ENCODE results near the gene SLC22A24.
"Not testable (repeated sequence)": the region's sequence is repeated elsewhere in the genome, so short reads cannot be mapped to it uniquely, and the experiment has no call there.

SLC22A24 gene, protein sequence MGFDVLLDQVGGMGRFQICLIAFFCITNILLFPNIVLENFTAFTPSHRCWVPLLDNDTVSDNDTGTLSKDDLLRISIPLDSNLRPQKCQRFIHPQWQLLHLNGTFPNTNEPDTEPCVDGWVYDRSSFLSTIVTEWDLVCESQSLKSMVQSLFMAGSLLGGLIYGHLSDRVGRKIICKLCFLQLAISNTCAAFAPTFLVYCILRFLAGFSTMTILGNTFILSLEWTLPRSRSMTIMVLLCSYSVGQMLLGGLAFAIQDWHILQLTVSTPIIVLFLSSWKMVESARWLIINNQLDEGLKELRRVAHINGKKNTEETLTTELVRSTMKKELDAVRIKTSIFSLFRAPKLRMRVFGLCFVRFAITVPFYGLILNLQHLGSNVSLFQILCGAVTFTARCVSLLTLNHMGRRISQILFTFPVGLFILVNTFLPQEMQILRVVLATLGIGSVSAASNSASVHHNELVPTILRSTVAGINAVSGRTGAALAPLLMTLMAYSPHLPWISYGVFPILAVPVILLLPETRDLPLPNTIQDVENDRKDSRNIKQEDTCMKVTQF

DNA sequence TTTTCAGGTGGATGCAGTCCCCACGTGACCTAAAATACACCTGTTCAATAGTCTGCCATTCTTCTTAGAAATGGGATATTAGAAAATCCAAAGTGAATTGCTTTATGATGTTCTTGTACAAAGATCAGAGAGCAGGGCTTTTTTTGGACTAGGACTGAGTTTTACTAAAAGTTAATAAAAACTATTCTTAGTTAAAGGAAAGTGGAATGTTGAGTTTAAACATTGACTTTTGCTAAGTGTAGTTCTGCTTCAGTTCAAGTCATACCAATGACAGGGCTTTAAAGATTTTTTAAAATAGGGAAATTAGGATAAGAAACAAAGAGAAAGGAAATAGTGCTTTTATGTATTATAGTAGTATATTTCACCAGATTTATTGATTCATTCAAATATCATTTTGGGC, at the start of gene SLC22A24:
Gene SLC22A24, minus strand, starts transcription at position 101 of the 400 bp plus-strand sequence. CDS start 442 bp downstream, outside the sequence.
- no peak for DNase-seq

DNA sequence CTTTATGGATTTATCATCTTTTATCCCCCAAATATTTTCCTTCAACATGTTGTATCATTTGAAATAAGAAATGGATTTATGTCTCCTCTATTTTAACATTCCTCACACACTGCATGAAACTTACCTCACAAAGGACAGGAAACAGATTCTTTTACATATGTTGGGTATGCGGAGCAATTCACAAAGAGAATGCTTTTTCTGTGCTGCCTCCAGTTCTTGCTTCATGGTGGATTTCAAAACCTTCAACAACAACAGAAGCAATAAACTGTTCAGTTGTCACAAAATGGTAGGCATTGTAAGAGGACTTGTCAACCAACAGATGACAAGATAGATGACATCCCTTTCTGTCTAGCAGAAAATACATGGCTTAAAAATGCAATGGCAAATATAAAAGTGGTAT, 36.5 kb upstream of the SLC22A24 start:
- DNase-seq, result no peak

DNA sequence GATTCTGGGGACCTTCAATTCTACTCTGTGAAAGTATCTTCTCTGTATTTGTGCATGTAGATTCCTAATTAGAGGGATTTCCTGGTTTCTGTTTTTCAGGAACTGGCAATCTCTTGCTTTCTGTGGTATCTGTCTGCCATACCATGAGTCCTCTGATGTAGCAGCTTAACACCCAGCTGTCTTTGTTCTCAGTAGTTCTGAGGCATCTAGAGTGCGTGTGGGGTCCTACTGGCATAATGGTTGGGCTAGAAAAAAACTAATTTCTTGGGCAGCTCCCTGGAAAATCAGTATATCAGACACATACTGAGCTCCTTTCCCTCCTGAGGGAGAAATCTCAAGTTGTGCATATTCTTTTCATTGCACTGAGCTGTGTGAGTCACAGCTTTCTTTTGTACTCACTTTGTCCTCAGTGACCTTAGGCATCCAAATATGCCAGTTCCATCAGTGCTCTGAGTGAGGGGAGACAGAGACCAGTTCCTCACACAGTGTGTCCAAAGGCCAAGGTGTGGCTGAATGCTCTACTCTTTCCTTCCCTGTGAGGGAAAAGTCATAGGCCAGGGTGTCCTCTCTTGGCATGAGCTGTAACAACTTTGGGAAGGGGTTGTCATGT, 35.5 kb upstream of the SLC22A24 start:
- no peak for DNase-seq

DNA sequence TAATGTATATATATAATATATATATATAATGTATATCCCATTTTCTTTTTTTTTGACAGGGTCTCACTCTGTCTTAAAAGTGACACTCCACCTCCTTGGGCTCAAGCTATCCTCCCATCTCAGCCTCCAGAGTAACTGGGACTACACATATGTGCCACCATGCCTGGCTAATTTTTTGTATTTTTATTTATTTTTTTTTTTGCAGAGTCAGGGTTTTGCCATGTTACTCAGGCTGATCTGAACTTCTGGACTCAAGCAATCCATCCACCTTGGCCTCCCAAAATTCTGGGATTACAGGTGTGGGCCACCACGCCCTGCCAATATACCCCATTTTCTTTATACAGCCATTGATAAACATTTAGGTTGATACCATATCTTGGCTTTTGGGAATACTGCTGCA, 33.9 kb upstream of the SLC22A24 start:
- DNase-seq, result no peak

DNA sequence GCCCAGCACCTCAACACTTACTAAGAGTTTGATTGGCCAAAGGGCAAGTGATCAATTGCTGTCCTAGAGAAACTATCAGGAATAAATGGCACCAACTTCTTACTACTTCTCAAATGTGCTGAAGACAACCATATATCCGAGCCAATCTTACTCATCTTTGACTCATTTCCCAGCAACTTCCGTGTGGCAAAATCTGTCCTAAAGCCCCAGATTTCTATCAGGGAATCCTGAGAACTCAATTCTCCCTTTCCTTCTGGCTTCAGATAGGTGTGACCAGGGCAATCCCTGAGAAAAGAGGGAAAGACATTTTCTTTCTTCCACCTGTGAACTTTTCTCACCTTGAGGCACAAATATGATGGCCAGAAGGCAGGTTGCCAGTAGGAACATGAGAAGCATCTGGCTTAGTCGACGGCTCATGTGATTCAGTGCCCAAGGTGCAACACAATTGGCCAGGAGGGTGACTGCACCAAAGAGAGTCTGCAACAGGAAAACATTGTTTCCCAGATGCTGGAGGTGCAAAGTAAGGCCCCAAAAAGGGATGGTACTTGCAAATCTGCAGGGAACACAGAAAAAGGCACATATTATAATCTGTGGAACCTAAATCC, 21.8 kb upstream of the SLC22A24 start:
- no peak for DNase-seq

DNA sequence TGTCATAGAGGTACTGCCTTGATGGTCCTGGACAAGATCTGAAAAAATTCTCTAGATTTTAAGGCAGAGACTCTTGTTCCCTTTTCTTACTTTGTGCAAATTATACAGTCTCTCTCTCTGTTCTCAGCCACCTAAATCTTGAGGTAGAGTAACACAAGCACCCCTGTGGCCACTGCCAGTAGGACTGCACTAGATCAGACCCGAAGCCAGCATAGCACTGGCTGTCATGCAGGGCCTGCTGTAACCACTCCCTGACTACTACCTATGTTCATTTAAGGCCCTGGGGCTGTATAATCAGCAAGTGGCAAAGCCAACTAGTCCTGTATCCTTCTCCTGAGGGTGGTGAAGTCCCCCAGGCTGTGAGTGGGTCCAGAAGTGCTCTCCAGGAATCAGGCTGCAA, 11.8 kb upstream of the SLC22A24 start:
- no peak for DNase-seq

DNA sequence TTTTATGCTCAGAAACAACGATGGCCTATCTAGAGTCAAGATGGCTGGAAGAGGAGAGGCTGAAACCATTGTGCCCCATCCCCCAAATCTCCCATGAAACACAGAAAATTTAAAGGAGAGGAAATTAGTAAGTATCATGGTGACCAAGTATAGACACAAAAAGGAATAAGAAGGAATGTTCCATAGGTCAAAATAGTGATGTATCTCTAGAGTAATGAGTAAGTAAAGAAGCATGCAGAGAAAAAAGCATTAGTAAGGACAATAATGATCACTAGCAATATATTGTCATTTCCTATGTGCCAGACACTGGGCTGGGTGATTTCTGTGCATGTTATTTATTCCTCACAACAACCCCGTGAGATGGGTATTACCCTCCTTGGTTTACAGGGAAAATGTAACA, 2.6 kb upstream of the SLC22A24 start:
- no peak for DNase-seq

DNA sequence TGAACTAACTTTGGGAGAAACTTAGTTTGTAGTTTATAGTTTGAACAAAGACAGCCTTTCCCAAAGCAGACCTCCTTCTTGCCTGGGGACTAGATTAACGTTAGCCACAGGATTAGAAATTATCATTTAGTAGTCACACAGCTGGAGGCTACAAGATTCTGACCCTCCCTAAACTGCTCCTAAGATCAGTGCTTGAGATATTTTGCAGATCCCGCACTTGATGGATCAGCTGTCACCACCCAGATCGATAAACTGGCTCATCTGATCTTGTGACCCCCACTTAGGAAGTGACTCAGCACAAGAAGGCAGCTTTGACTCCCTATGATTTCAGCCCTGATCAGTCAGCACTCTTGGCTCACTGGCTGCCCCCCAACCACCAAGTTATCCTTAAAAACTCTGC, 1.6 kb downstream of the SLC22A24 start:
- no peak for DNase-seq

DNA sequence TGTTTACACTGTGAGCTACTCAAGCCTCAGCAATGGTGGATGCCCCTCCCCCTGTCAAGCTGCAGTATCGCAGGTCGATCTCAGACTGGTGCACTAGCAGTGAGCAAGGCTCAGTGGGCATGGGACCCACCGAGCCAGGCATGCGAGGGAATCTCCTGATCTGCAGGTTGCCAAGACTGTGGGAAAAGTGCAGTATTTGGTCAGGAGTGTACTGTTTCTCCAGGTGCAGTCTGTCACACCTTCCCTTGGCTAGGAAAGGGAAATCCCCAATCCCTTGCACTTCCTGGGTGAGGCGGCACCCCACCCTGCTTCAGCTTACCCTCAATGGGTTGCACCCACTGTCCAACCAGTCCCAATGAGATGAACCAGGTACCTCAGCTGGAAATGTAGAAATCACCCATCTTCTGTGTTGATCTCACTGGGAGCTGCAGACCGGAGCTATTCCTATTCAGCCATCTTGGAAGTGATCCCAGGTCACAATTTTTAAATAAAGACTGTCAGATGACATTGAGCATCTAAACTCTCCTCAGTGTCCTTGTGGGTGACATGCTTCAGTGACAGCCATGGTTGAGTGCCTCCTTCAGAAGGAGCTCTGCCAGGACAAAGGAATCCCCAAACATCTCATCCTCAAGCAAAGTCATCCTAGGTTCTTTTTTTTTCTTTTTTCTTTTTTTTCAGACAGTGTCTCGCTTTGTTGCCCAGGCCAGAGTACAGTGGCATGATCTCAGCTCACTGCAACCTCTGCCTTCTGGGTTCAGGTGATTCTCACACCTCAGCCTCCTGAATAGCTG, 10.8 kb downstream of the SLC22A24 start:
- no peak for DNase-seq

DNA sequence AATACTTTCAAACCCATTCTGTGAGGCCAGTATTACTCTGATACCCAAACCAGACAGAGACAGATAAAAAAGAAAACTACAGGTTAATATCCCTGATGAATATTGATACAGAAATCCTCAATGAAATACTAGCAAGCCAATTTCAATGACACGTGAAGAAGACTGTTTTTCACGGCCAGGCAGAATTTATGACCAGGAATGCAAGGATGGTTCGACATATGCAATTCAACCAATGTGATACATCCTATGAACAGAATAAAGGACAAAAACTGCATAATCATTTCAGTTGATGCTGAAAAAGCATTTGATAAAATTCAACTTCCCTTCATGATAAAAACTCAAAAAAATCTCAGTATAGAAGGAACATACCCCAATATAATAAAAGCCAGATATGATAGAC, 44.5 kb downstream of the SLC22A24 start:
- DNase-seq, result no peak

DNA sequence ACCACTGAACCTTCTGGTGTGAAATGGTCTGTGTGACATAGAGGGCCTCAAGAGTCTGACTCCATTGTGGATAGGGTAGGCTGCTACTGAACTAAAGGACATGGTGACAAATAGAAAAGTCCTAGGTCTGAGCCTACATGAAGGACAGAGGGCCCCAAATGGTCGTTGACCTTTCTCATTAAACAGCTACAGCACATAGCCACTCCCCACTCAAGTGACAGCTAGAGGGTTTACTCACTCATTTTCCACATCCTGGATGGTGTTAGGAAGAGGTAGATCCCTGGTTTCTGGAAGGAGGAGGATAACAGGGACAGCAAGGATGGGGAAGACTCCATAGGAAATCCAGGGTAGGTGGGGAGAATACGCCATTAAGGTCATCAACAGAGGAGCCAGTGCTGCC, 63.3 kb downstream of the SLC22A24 start:
- DNase-seq, result no peak

DNA sequence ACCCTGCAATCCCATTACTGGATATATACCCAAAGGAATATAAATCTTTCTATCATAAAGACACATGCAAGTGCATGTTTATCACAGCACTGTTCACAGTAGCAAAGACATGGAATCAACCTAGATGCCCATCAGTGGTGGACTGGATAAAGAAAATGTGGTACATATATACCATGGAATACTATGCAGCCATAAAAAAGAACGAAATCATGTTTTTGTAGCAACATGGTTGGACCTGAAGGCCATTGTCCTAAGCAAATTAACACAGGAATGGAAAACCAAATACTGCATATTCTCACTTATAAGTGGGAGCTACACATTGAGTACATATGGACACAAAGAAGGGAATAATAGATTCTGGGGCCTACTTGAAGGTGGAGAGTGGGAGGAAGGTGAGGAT, 97.8 kb downstream of the SLC22A24 start:
- DNase-seq, result not testable (repeated sequence)

DNA sequence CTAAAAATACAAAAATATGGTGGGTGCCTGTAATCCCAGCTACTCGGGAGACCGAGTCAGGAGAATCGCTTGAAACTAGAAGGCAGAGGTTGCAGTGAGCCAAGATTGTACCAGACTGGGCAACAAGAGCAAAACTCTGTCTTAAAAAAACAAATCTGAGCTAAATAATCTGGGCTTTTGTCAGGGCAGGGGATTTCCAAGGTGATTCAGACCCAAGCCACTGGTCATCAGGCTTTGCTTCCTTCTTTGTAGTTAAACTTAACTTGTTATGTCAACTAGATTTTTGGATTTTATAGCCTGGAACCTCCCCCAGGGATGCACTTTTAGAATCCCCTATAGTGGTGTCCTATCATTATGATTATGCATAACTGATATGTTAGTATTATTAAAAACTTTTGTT, 101.4 kb downstream of the SLC22A24 start:
- DNase-seq, result no peak

DNA sequence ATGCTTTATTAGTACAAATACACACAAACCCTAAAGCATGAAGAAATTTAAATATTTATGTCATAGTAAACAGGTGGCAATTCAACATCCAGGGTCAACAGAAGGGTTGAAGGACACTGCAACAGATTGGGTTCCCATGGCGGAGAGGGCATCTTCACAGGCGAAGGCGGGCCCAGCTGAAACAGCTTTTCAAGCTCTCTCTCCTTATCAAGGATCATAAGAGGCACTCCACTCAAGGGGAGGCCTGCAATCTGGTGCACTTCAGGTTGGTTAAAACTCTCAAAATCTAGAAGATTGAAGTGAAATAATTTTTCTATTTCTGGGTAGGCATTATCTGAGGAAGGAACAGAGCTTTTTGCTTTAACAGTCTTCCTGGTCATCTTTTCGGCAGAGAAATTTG, 111.6 kb downstream of the SLC22A24 start:
- no peak for DNase-seq

Data from CD4-positive, alpha-beta T cell treated with Interleukin-15 for 1 hour (primary cell).